ENCODE results near the gene AHDC1.

GRCh38 chr1:27536767-27537166 lies 67.2 kb downstream of the AHDC1 start:
- TF ChIP-seq CTCF (IDR thresholded peaks at IDR 0.05; ENCODE audit: low read length): no peak
- no peak for TF ChIP-seq EZH2 (optimal IDR thresholded peaks at IDR 0.05; ENCODE audit: low read depth, low read length)
- no peak for TF ChIP-seq EZH2phosphoT487 (IDR thresholded peaks at IDR 0.05; ENCODE audit: low read length)

Data from MM.1S (cell line).